Body of pancreas (tissue), 4 donors: ENCODE results near the gene ADK. TPM values are rescaled to one million over a fixed set of nuclear protein-coding genes. Genes with fewer than 3 reads are reported as not detected.

ENCODE experiments used
- ATAC-seq: fragments of 150-250 bp; one replicate; pipeline ENCODE4 v1.9.1; 2016
- DNase-seq, 4 donors: peaks; one replicate each; pipeline ENCODE4 v3.0.0-alpha.2; 2019
- H3K27ac ChIP-seq, 4 donors: fragments of 200-600 bp; sonication (generic); 1 replicate in 3 of 4; 2 replicates in 1 of 4; pipeline versions ENCODE4 v1.5.1 to v1.6.1; 2016 to 2019; ENCODE audit warnings: mild to moderate bottlenecking in 1 of 4, mixed read lengths in 1 of 4, moderate library complexity in 1 of 4
- H3K27me3 ChIP-seq, 2 donors: fragments of 200-600 bp; sonication (generic); one replicate each; pipeline ENCODE4 v1.6.0; 2016; ENCODE audit warnings: mild to moderate bottlenecking in 1 of 2
- H3K36me3 ChIP-seq, 2 donors: fragments of 200-600 bp; sonication (generic); replicated peaks in 1 of 2; 2 replicates each; pipeline ENCODE4 v1.5.1; 2016; ENCODE audit warnings: low read depth in 2 of 2; ENCODE audit not compliant: insufficient read depth in 1 of 2
- H3K4me1 ChIP-seq: fragments of 200-600 bp; sonication (generic); one replicate; pipeline ENCODE4 v1.6.0; 2016
- H3K4me3 ChIP-seq, 2 donors: fragments of 200-600 bp; sonication (generic); 1 replicate in 1 of 2; 2 replicates in 1 of 2; pipeline ENCODE4 v1.5.1; 2016 to 2019
- H3K9me3 ChIP-seq, 3 donors: fragments of 200-600 bp; sonication (generic); 1 replicate in 2 of 3; 2 replicates in 1 of 3; pipeline ENCODE4 v1.5.1; 2016
- POLR2A ChIP-seq, 3 donors: fragments of 450-650 bp; IDR thresholded peaks; one replicate each; pipeline ENCODE4 v1.6.1; 2016; ENCODE audit warnings: antibody characterized with exemption in 3 of 3, mild to moderate bottlenecking in 2 of 3
- WGBS, 2 donors: methylation state at CpG; one replicate each; pipeline ENCODE4 v1.1.5; 2017; 5-methylcytosine and 5-hydroxymethylcytosine counted together
- intact Hi-C: fragments of 100-400 bp; cut with DNase I; formaldehyde crosslinking; loops from one replicate; pipeline ENCODE4 v1.15.1; 2023
- total RNA-seq, 2 donors: library from RNA; depleted of rRNA; stranded (reverse); fragments of >200 nt; gene quantifications; one replicate each; pipeline ENCODE4 v1.1.0, GENCODE V29; 2016
- TF ChIP-seq, protein P1 (sequence below), 7 experiments: fragments of 450-650 bp in 4 of 7; fragments of 200-600 bp in 3 of 7; sonication (generic) in 3 of 7; IDR thresholded peaks; one replicate each; pipeline ENCODE4 v1.5.1; 2016 to 2019; ENCODE audit warnings: antibody characterized with exemption in 7 of 7

The ADK gene
- total RNA-seq, 2 donors from 2014 or later = 12.9 to 18.7 TPM

DNA sequence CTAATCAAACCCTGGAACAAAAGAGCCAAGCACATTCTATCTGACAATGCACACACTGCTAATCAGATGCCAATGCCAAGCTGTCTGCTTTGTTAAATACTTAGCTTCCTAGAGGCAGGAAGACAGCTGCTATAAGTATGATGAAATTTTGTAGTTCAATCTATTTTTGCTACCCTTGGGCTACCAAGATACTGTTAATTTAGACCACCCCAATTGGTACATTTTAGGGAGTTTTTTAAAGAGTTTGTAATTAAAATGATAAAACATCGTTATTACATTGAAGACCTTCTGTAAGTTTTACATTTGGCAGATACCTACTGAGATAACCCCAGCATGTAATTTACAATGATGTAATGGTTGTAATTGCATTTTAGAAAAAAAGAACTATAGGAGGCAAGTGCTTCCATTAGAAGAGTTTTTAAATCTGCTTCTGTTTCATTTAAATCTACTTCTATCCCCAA, 268.5 kb downstream of the ADK start:
- no peaks in the 10 kb centered on the region for H3K36me3 ChIP-seq
- no peaks in the 10 kb centered on the region for H3K27me3 ChIP-seq
- intact Hi-C loops = no loop called here
- no peaks in the 10 kb centered on the region for H3K9me3 ChIP-seq
- H3K27ac ChIP-seq = peak overlapping the region in 1 of 4 donors; percentile 61
- H3K4me3 ChIP-seq = no peak overlapping the region
- TF ChIP-seq, protein P1, sequence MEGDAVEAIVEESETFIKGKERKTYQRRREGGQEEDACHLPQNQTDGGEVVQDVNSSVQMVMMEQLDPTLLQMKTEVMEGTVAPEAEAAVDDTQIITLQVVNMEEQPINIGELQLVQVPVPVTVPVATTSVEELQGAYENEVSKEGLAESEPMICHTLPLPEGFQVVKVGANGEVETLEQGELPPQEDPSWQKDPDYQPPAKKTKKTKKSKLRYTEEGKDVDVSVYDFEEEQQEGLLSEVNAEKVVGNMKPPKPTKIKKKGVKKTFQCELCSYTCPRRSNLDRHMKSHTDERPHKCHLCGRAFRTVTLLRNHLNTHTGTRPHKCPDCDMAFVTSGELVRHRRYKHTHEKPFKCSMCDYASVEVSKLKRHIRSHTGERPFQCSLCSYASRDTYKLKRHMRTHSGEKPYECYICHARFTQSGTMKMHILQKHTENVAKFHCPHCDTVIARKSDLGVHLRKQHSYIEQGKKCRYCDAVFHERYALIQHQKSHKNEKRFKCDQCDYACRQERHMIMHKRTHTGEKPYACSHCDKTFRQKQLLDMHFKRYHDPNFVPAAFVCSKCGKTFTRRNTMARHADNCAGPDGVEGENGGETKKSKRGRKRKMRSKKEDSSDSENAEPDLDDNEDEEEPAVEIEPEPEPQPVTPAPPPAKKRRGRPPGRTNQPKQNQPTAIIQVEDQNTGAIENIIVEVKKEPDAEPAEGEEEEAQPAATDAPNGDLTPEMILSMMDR (IDR thresholded peaks at IDR 0.05) = no peak
- no peak for TF ChIP-seq POLR2A (IDR thresholded peaks at IDR 0.05)
- WGBS, 2 donors = 76 to 83% methylated on average over 1 of the region's 1 CpG
- H3K4me1 ChIP-seq = peaks cover 12% of the 10 kb centered on the region
- no peak for DNase-seq
- ATAC-seq = no peak

GRCh38 chr10:74419958-74420375, 268.9 kb downstream of the ADK start:
- Histone ChIP-seq H3K27ac (no peak overlapping the region), H3K36me3 (no peaks in the 10 kb centered on the region), H3K4me3 (no peak overlapping the region), H3K4me1 (peaks cover 12% of the 10 kb centered on the region), H3K9me3 (no peaks in the 10 kb centered on the region), H3K27me3 (no peaks in the 10 kb centered on the region)
- no peak for DNase-seq
- intact Hi-C loops = no loop called here
- WGBS, 2 donors = 77 to 92% methylated on average over 2 of the region's 2 CpGs
- no peak for TF ChIP-seq POLR2A (IDR thresholded peaks at IDR 0.05)
- TF ChIP-seq, protein P1 (IDR thresholded peaks at IDR 0.05) = peak in 4 of 7 experiments; percentile 15 to 24 (median 19)
- ATAC-seq = no peak

DNA sequence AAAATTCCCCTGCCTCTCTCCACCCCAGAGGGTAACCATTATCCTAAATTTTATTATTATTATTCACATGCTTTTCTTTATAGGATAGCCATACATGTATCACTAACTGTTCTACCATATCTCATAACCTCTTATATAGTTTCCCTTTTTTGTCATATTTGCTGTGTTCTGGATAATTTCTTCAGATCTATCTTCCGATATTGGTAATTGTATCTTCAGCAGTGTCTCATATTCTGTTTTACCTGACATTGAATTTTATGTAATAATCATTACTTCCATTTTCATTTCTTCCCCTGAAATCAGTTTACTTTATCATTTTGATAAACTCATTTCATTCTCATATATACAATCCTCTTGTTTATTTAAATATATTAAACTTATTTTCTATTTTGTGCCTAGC, 273.5 kb downstream of the ADK start:
- DNase-seq = no peak
- Histone ChIP-seq H3K27ac (no peak overlapping the region), H3K9me3 (no peaks in the 10 kb centered on the region), H3K27me3 (no peaks in the 10 kb centered on the region), H3K4me1 (no peaks in the 10 kb centered on the region), H3K36me3 (no peaks in the 10 kb centered on the region), H3K4me3 (no peak overlapping the region)
- intact Hi-C loops = no loop called here
- no peak for ATAC-seq
- TF ChIP-seq, protein P1 (IDR thresholded peaks at IDR 0.05) = no peak
- no peak for TF ChIP-seq POLR2A (IDR thresholded peaks at IDR 0.05)
- WGBS, 2 donors = 95 to 100% methylated on average over 1 of the region's 1 CpG

- WGBS, 2 donors = 89 to 95% methylated on average over 2 of the region's 2 CpGs
- no peaks in the 10 kb centered on the region for H3K4me1 ChIP-seq
- no peaks in the 10 kb centered on the region for H3K9me3 ChIP-seq
- intact Hi-C loops = loop anchor here (5.0 kb wide), 1 partner anchor 107 kb away; no protein-coding TSS in a partner anchor
- H3K36me3 ChIP-seq = no peaks in the 10 kb centered on the region
- no peaks in the 10 kb centered on the region for H3K27me3 ChIP-seq
- no peak overlapping the region for H3K27ac ChIP-seq
- H3K4me3 ChIP-seq = no peak overlapping the region
- no peak for ATAC-seq
- TF ChIP-seq, protein P1 (IDR thresholded peaks at IDR 0.05) = no peak
- TF ChIP-seq POLR2A (IDR thresholded peaks at IDR 0.05) = no peak
- DNase-seq = no peak
These were observed 274.5 kb downstream of the ADK start for GRCh38 chr10:74425456-74426001.

- no peaks in the 10 kb centered on the region for H3K27me3 ChIP-seq
- no peaks in the 10 kb centered on the region for H3K4me1 ChIP-seq
- no peak overlapping the region for H3K4me3 ChIP-seq
- no peaks in the 10 kb centered on the region for H3K9me3 ChIP-seq
- 97 to 98% methylated on average over 4 of the region's 4 CpGs for WGBS, 2 donors
- H3K36me3 ChIP-seq = no peaks in the 10 kb centered on the region
- ATAC-seq = no peak
- H3K27ac ChIP-seq = no peak overlapping the region
- TF ChIP-seq, protein P1 (IDR thresholded peaks at IDR 0.05) = no peak
- TF ChIP-seq POLR2A (IDR thresholded peaks at IDR 0.05) = no peak
- no peak for DNase-seq
- intact Hi-C loops = no loop called here
These were observed 280.8 kb downstream of the ADK start for GRCh38 chr10:74431816-74432215.
